HG02759 (cell line): ENCODE results near the gene MYL7.
"Not testable (repeated sequence)": the region's sequence is repeated elsewhere in the genome, so short reads cannot be mapped to it uniquely, and the experiment has no call there.

Experiments
- ATAC-seq: cut with Tn5 transposase; IDR thresholded peaks from one replicate; pipeline ENCODE4 v1.9.1; 2021; ENCODE audit warnings: mild to moderate bottlenecking, moderate library complexity; ENCODE audit not compliant: unreplicated experiment

The MYL7 gene

GRCh38 chr7:44133295-44133694 is 7.8 kb downstream of the MYL7 start:
- ATAC-seq = no peak

DNA sequence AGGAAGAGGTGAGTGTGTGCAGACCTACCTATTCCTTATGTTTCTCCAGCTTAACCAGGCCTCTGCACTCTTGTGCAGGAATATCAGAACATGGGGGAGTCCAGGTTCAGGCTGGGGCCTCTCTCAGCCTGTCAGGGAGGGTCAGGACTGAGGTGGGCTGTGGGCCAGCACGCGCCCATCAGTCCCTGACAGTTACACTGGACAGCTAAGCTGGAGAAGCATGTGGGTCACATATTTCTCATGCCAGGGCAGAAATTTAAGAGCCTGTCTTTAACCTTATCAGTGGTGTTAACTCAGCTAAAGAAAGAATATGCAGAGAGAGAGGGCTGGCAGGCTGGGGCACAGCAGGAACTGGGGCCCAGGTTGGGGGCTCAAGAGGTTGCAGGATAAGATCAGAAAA is 9.1 kb downstream of the MYL7 start:
- ATAC-seq = no peak

- ATAC-seq = no peak
Measured at GRCh38 chr7:44131173-44132029, 9.7 kb downstream of the MYL7 start.

DNA sequence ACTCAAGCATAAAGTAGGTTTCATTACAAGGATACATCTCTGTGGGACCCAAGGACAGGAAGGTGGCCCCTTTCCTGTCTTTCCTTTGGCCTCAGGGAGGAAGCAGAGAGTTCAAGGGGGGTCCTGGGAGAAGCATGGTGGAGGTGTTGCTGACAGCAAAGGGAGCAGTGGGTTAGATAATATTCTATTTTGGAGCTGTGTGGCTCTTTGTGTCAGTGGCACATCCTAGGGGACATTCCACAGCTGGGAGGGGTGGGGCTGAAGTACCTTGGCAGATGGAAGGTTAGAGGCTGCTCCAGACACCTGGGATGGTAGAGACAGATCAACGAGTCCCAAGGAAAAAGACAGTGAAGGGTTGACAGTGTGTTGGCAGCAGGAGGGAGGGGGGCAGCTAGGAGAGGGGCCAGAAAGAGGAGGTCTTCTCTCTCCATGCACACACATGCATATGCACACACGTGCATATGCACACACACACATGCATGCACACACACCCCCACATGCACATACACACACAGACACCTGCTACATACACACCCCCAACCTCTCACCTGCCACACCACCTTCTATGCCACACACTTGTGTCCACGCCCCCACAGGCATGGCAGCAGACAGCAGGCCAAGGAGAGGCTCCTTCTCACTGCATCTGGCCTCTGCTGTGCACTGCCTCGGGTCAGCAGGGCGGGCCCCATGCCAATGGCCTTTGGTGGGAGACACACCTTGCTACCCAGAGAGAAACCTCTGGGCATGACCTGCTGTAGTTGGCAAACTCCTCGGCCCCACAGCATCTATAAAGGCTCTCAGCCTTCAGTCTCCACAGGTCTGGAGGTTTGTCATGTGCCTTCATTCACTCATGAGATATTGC is 12.2 kb downstream of the MYL7 start:
- ATAC-seq = no peak

GRCh38 chr7:44127161-44127560 is 14.0 kb downstream of the MYL7 start:
- no peak for ATAC-seq

- ATAC-seq = not testable (repeated sequence)
Measured at GRCh38 chr7:44126574-44126973, 14.6 kb downstream of the MYL7 start.

DNA sequence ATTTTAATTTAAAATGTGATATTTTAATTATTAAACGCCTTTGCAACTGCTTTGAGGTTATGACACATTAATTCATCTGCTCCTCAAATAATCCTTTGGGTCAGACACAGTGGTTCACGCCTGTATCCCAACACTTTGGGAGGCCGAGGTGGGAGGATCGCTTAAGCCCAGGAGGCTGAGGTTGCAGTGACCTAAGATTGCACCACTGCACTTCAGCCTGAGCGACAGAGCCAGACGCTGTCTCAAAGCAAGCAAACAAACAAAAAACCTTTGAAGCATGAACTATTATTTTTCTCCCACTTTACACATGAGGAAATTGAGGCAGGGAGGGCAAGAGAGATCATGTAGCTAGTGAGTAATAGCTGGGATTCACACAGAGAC is 16.3 kb downstream of the MYL7 start:
- ATAC-seq = no peak

DNA sequence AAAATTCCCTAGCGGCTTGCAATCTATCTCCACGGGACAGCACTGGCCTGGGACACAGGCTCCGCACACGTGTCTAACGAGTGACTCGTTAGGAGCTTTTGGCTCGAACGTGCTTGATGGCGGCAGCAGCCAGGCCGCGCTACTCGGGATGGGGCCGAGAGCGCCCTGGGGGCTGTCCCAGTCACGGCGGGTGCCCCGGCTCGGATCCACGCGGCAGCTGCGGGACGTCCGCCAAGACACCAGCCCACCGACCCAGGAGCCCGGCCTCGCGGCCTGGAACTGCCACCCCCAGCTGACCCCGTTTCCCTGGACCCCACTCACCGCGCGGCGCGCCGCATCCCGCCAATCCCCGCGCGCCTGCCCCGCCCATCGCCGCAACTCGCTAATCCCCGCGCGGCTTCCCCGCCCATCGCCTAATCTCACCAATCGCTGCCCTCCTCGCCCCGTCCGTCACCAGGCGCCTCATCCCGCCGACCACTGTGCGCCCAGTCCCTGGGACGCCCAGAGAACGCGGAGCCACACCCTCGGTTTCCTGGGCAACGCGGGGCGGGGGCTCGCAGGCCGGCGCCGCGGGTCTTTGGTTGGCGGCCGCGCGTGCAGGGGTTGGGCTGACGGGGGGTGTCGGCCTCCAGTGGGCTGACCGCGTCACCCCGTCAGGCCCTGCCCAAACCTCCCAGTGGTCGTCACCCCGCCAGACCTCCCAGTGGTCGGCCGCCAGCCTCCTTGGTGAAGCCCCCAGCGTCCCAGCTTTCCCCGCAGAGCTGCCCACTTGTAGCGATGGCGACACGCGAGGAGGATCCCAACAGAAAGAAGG is 17.7 kb downstream of the MYL7 start, which contains the start of gene POLD2:
TSS of gene POLD2 (minus strand) at position 359 of the 814 bp plus-strand sequence. CDS start 1,495 bp downstream, outside the sequence.
- peak; percentile 99 for ATAC-seq

DNA sequence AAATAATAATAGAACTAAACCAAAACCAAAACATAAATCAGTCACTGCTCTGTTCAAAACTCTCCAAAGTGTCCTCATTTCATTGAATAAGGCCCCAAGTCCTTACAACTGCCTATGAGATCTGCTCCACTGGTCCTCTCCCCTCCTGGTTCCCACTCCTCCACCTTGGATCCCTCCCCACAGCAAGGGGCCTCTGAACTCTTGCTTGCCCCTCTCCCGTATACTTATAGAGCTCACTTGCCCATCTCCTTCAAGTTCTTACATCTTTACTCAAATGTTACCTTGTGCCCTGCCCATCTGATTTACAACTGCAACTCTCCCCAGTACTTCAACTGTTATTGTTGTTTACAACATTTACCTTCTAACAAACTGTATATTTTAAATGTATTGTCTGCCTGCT is 18.6 kb downstream of the MYL7 start:
- no peak for ATAC-seq

- no peak for ATAC-seq
Measured at GRCh38 chr7:44121761-44122420, 19.2 kb downstream of the MYL7 start.

GRCh38 chr7:44120395-44120794 is 20.7 kb downstream of the MYL7 start:
- ATAC-seq = no peak

- no peak for ATAC-seq
Measured at GRCh38 chr7:44119829-44120380, 21.2 kb downstream of the MYL7 start.

DNA sequence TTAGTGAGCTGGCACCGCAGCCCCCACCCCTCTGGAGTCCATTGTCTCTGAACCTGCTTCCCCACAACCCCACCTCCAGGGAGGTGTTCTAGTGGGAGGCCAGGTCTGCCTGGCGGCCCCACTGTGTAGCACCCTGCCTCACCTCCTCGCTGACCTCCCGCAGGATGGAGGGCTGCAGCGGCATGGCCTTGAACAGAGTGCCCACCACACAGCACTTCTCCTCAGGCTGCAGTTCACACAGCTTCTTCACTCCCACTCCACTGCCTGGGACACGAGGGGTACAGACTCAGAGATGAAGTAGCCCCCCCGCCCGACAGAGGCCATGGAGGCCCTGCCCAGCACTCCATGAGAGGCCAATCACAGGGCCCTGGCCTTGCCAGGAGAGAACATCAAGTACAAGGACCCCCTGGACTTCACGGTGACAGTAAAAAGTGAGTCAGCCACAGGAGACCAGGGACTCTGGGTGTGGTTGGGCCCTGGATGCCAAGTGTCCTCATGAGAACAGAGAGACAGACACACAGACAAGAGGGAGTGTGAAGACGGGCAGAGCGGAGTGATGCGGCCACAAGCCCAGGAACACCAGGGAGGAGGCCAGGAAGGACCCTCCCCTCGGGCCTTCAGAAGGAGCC is 23.2 kb downstream of the MYL7 start:
- ATAC-seq = no peak

DNA sequence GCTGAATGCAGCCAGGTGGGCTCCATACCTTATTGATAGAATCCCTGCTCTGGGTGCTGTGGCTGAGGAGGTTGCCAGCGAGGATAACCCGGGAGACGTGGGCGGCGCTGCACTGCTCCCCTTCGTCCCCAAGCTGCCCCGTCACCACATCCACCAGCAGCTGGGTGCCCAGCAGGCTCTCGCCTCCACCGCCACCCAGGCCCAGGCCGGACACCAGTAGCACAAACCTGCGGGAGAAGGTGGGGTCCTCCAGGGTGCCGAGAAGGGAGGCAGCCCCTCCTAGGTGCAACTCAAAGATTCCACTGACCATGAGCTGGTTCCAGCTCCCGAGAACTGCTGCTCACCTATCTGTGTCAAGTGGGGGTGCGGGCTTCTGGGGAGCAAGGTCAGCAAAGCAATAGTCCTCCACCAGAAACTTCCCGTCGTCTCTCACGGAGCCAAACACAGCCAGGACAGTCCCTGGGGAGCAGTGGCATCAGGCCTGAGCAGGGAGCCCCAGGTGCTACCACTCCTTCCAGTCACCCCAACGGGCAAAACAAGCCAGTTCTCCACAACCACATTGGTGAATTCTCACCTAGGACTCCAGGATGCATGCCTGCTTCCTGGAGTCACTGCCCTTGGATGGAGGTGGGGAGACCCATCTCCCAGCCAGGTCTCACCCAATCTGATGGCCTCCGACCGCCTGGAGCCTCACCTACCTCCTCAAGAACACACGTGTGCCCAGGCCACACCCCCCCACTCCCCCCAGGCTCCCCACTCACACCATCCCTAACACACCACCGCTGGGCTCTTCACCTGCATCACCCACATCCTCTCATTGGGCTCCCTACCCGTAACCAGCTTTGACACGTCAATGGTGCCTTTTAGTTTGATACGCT is 24.1 kb downstream of the MYL7 start:
- ATAC-seq = no peak

GRCh38 chr7:44116087-44116788 is 24.9 kb downstream of the MYL7 start:
- no peak for ATAC-seq

DNA sequence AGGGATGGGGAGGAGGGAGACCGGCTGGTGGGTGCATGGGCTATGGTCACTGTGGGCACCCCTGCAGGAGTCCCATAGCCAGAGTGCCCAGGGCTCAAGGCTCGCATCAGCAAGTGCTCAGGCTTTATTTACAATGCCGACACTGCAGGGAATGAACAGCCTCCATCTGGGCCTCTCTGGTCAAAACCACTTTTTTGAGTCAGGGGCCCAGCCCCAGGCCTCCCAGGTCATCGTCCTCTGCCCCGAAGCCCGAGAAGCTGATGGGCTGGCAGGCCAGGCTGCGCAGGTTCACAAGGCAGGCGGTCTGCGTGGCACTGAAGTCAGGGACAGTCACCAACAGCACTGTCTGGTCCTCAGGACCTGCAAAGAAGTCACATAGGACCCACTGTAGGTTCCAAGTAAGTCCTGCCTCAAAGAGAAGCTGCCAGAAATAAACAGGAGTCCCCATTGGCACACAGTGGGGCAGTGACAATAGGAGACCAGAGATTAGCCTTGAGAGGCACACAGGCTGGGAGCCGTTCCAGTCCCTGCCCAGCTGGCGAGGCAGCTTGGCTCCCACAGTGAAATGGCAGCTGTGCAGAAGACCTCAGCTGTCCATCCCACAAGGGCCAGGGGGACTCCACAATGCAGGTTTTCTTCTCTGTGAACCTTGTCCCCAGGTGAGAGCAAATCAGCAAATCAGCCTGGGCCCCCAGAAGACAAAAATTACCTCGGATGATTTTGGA is 26.4 kb downstream of the MYL7 start:
- no peak for ATAC-seq

DNA sequence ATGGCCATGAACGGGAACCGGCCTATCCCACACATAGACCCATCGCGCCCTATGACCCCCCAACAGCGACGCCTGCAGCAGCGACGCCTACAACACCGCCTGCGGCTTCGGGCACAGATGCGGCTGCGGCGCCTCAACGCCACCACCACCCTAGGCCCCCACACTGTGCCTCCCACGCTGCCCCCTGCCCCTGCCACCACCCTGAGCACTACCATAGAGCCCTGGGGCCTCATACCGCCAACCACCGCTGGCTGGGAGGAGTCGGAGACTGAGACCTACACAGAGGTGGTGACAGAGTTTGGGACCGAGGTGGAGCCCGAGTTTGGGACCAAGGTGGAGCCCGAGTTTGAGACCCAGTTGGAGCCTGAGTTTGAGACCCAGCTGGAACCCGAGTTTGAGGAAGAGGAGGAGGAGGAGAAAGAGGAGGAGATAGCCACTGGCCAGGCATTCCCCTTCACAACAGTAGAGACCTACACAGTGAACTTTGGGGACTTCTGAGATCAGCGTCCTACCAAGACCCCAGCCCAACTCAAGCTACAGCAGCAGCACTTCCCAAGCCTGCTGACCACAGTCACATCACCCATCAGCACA is 27.3 kb downstream of the MYL7 start:
- no peak for ATAC-seq
